ENCODE data around the gene TMEM191B.
"Not testable (repeated sequence)": the region's sequence is repeated elsewhere in the genome, so short reads cannot be mapped to it uniquely, and the experiment has no call there.

The TMEM191B gene

GRCh38 chr22:18558516-18558915 is 30.9 kb downstream of the TMEM191B start:
- not testable (repeated sequence) for DNase-seq (ENCODE audit: low spot score)

GRCh38 chr22:18558939-18559338 is 31.3 kb downstream of the TMEM191B start:
- not testable (repeated sequence) for DNase-seq (ENCODE audit: low spot score)

GRCh38 chr22:18560099-18560974 is 32.7 kb downstream of the TMEM191B start:
- DNase-seq (ENCODE audit: low spot score): not testable (repeated sequence)

GRCh38 chr22:18570509-18571246 is 43.1 kb downstream of the TMEM191B start:
- not testable (repeated sequence) for DNase-seq (ENCODE audit: low spot score)

- not testable (repeated sequence) for DNase-seq (ENCODE audit: low spot score)
Observed at GRCh38 chr22:18573483-18574164, 46.0 kb downstream of the TMEM191B start.

- DNase-seq (ENCODE audit: low spot score): not testable (repeated sequence)
Observed at GRCh38 chr22:18574555-18574954, 47.0 kb downstream of the TMEM191B start.

- DNase-seq (ENCODE audit: low spot score): not testable (repeated sequence)
Observed at GRCh38 chr22:18575686-18576085, 48.1 kb downstream of the TMEM191B start.

GRCh38 chr22:18577090-18577818 is 49.7 kb downstream of the TMEM191B start:
- not testable (repeated sequence) for DNase-seq (ENCODE audit: low spot score)

GRCh38 chr22:18577847-18578246 is 50.2 kb downstream of the TMEM191B start:
- DNase-seq (ENCODE audit: low spot score): not testable (repeated sequence)

Data from SW480 (cell line).